ENCODE data around the gene XRRA1. TPM values are rescaled to one million over a fixed set of nuclear protein-coding genes. Genes with fewer than 3 reads are reported as not detected.

XRRA1 gene
- polyA plus RNA-seq, 4 donors, result 0.27 to 18.2 (median 4.6) TPM

DNA sequence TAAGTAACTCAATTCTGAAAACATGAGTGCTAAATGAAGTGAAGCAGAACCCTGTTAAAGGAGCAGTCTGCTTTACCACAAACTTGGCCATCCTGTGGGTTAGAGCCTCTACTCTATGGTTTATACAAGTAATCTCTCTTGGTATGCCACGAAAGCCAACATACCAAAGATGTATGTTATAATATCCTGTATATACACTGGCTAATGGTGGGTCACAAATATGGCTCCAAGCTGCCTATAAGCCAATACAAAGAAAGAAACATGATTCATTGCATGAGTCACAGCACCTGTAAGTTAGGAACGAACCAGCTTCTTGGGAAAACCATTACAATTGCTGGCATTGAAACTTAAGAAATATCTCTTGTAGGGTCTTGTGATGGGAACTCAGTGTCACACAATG is 16.1 kb downstream of the XRRA1 start:
- DNase-seq, result no peak
- H3K4me1 ChIP-seq (ENCODE audit: control insufficient read depth in 3 of 3, insufficient read depth in 2 of 3, low read depth in 1 of 3, low read length in 2 of 3), result no peaks in the 10 kb centered on the region
- no peaks in the 10 kb centered on the region for H3K9me3 ChIP-seq (ENCODE audit: control insufficient read depth in 2 of 2, insufficient read depth in 1 of 2, low read depth in 1 of 2, low read length in 1 of 2)
- H3K36me3 ChIP-seq (ENCODE audit: control insufficient read depth in 3 of 3, insufficient read depth in 2 of 3, low read depth in 1 of 3, low read length in 3 of 3), result peaks cover 0 to 33% (median 24%) of the 10 kb centered on the region in 3 donors
- H3K4me3 ChIP-seq (ENCODE audit: low read depth in 1 of 3, low read length in 3 of 3), result no peak overlapping the region
- FAIRE-seq, result no peak
- H3K27ac ChIP-seq (ENCODE audit: low read depth in 1 of 3, low read length in 2 of 3), result no peak overlapping the region
- H3K27me3 ChIP-seq (ENCODE audit: control insufficient read depth in 3 of 3, insufficient read depth in 3 of 3, low read length in 3 of 3), result no peaks in the 10 kb centered on the region
- WGBS, 3 donors, result 69 to 83% (median 82%) methylated on average over 2 of the region's 2 CpGs

DNA sequence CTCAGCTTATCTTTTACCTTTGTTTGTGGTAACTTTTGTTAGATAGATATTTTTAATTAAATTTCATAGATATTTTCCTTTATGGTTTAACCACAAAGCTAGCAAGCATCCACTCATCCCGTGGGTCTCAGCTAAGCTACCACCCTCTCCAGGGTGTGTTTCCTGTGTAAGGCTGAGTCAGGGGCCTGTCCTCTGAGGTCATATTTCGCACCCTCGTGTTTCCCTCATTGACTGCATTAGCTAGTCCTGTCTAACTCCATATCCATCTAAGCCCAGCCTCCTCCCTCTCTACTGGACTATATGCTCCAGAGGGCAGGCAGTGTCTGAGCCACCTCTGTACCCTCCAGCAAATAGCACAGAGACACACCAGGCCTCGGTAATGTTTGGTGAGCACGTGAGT is 16.7 kb downstream of the XRRA1 start:
- DNase-seq (no peak), FAIRE-seq (no peak)
- 83 to 90% (median 84%) methylated on average over 5 of the region's 5 CpGs for WGBS, 3 donors
- H3K4me3 ChIP-seq (ENCODE audit: low read depth in 1 of 3, low read length in 3 of 3), result no peak overlapping the region
- no peak overlapping the region for H3K27ac ChIP-seq (ENCODE audit: low read depth in 1 of 3, low read length in 2 of 3)
- no peaks in the 10 kb centered on the region for H3K4me1 ChIP-seq (ENCODE audit: control insufficient read depth in 3 of 3, insufficient read depth in 2 of 3, low read depth in 1 of 3, low read length in 2 of 3)
- peaks cover 0 to 34% (median 24%) of the 10 kb centered on the region in 3 donors for H3K36me3 ChIP-seq (ENCODE audit: control insufficient read depth in 3 of 3, insufficient read depth in 2 of 3, low read depth in 1 of 3, low read length in 3 of 3)
- no peaks in the 10 kb centered on the region for H3K9me3 ChIP-seq (ENCODE audit: control insufficient read depth in 2 of 2, insufficient read depth in 1 of 2, low read depth in 1 of 2, low read length in 1 of 2)
- H3K27me3 ChIP-seq (ENCODE audit: control insufficient read depth in 3 of 3, insufficient read depth in 3 of 3, low read length in 3 of 3), result no peaks in the 10 kb centered on the region

DNA sequence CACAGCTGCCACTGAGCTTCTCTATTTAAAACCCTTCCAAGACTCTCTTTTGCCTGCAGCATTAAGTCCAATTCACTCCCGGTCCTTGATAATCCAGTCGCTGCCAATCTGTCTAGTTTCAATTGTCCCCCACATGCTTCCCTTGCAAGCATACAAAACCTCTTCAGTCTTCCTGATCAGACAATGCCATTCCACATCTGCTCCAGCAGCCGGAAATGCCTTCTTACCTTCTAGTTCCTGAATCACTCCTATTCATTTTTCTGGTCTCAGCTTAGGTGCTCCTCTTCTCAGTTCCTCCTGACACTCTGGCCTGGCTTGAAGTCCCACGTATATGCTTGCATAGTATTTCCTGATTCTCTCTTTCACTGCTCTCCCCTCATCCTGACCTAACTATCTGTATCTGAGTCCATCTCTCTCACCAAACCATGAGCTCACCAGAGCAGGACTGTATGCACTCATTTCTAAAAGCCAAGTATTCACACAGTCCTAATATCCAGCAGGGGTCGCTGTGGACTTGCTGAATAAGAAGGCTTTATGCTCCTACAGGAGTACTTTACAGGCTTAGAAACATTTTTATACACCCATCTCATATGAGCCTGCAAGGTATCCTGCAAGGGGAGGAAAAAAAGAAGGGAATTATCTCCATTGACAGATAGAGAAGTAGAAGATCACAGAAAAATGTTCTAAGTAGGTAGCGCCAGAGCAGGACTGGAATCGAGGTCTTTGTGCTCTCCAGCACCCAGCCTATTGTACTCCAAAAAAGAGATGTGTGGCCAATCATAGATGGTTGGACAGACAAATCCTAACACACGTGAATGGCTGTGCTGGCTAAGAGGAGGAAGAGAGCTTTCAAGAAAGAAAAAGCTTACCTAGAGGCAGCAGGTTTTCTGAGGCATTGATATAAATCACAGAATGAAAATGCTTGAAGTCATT is 19.2 kb downstream of the XRRA1 start:
- no peaks in the 10 kb centered on the region for H3K27me3 ChIP-seq (ENCODE audit: control insufficient read depth in 3 of 3, insufficient read depth in 3 of 3, low read length in 3 of 3)
- H3K4me3 ChIP-seq (ENCODE audit: low read depth in 1 of 3, low read length in 3 of 3), result no peak overlapping the region
- H3K36me3 ChIP-seq (ENCODE audit: control insufficient read depth in 3 of 3, insufficient read depth in 2 of 3, low read depth in 1 of 3, low read length in 3 of 3), result peaks cover 2 to 35% (median 9%) of the 10 kb centered on the region in 3 donors
- DNase-seq (peak; percentile 88 to 89), FAIRE-seq (no peak)
- no peaks in the 10 kb centered on the region for H3K9me3 ChIP-seq (ENCODE audit: control insufficient read depth in 2 of 2, insufficient read depth in 1 of 2, low read depth in 1 of 2, low read length in 1 of 2)
- WGBS, 3 donors, result 60 to 67% (median 64%) methylated on average over 8 of the region's 8 CpGs
- H3K27ac ChIP-seq (ENCODE audit: low read depth in 1 of 3, low read length in 2 of 3), result no peak overlapping the region
- no peaks in the 10 kb centered on the region for H3K4me1 ChIP-seq (ENCODE audit: control insufficient read depth in 3 of 3, insufficient read depth in 2 of 3, low read depth in 1 of 3, low read length in 2 of 3)

DNA sequence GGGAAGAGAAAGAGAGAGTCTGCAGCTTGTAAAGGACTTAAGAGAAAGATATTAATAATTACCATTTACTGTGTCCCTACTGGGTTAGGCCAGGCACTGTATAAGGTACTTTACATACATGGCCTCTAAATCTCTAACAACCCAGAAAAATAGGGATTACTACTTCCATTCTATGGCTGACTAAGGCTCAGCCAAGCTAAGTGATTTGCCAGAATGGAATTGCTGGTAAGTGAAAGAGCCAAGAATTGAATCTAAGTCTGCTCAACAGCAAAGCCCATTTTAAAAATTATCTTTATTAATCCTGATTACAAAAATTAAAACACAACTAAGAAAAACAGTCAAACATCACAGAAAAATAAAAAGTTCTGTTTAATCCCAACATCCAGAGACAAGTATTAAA is 21.4 kb downstream of the XRRA1 start:
- Histone ChIP-seq H3K4me1 (ENCODE audit: control insufficient read depth in 3 of 3, insufficient read depth in 2 of 3, low read depth in 1 of 3, low read length in 2 of 3) (no peaks in the 10 kb centered on the region), H3K9me3 (ENCODE audit: control insufficient read depth in 2 of 2, insufficient read depth in 1 of 2, low read depth in 1 of 2, low read length in 1 of 2) (no peaks in the 10 kb centered on the region), H3K27ac (ENCODE audit: low read depth in 1 of 3, low read length in 2 of 3) (no peak overlapping the region), H3K36me3 (ENCODE audit: control insufficient read depth in 3 of 3, insufficient read depth in 2 of 3, low read depth in 1 of 3, low read length in 3 of 3) (peaks cover 2 to 28% (median 6%) of the 10 kb centered on the region in 3 donors), H3K4me3 (ENCODE audit: low read depth in 1 of 3, low read length in 3 of 3) (no peak overlapping the region), H3K27me3 (ENCODE audit: control insufficient read depth in 3 of 3, insufficient read depth in 3 of 3, low read length in 3 of 3) (no peaks in the 10 kb centered on the region)
- DNase-seq (no peak), FAIRE-seq (no peak)

DNA sequence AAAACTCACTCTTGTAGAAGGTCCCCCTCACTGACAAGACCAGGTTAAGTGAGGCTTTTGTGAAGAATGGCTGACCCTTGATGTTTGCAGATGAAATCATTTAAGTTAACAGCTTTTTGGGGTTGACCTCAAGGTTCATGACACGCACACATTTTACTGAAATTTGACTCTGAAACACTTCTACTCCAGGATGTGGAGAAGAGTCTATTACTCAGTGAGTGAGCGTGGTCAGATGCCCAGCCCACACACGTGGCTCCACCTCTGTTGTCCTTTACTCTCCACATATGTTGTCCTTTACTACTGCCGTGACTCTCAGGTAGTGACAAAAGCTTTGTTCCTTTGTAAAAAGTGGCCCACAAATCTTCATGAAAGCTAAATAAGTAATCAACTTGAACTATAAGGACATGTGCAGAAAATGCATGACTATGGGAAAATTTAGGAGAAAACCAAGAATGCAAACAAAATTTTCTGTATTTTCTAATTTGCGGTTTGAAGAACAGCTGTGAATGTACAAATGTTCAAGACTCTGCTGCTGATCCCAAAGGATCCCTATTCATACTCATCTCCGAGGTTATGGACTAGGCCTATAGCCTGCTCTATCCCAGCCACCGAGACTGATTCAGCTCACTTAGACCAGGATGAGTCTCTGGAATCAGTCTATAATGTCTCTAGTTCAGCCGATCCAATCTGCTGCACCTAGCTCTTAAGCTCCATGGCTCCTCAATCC is 22.4 kb downstream of the XRRA1 start:
- Histone ChIP-seq H3K36me3 (ENCODE audit: control insufficient read depth in 3 of 3, insufficient read depth in 2 of 3, low read depth in 1 of 3, low read length in 3 of 3) (peaks cover 2 to 23% (median 4%) of the 10 kb centered on the region in 3 donors), H3K27ac (ENCODE audit: low read depth in 1 of 3, low read length in 2 of 3) (no peak overlapping the region), H3K27me3 (ENCODE audit: control insufficient read depth in 3 of 3, insufficient read depth in 3 of 3, low read length in 3 of 3) (no peaks in the 10 kb centered on the region), H3K4me3 (ENCODE audit: low read depth in 1 of 3, low read length in 3 of 3) (no peak overlapping the region), H3K9me3 (ENCODE audit: control insufficient read depth in 2 of 2, insufficient read depth in 1 of 2, low read depth in 1 of 2, low read length in 1 of 2) (no peaks in the 10 kb centered on the region), H3K4me1 (ENCODE audit: control insufficient read depth in 3 of 3, insufficient read depth in 2 of 3, low read depth in 1 of 3, low read length in 2 of 3) (no peaks in the 10 kb centered on the region)
- 76 to 88% (median 78%) methylated on average over 8 of the region's 8 CpGs for WGBS, 3 donors
- DNase-seq (no peak), FAIRE-seq (no peak)

DNA sequence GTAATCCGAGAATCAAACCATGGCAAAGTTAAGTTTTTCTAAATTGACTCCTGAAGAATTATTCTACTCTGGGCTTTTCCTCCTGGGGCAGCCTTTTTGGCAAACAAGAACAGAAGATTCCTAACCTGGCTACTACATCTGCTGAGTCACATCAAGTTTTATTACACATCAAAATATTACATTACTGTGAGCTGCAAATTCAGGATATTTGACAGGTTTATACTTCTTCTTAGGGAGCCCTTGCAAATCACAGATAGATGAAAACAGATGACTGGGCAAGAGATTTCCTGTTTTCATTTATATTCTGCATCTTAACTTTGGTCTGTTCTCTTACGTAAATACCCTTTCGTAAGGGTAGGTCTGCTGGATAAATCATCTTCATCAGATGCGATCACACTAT is 23.6 kb downstream of the XRRA1 start:
- Histone ChIP-seq H3K4me1 (ENCODE audit: control insufficient read depth in 3 of 3, insufficient read depth in 2 of 3, low read depth in 1 of 3, low read length in 2 of 3) (no peaks in the 10 kb centered on the region), H3K27me3 (ENCODE audit: control insufficient read depth in 3 of 3, insufficient read depth in 3 of 3, low read length in 3 of 3) (no peaks in the 10 kb centered on the region), H3K27ac (ENCODE audit: low read depth in 1 of 3, low read length in 2 of 3) (no peak overlapping the region), H3K36me3 (ENCODE audit: control insufficient read depth in 3 of 3, insufficient read depth in 2 of 3, low read depth in 1 of 3, low read length in 3 of 3) (peaks cover 2 to 26% (median 4%) of the 10 kb centered on the region in 3 donors), H3K9me3 (ENCODE audit: control insufficient read depth in 2 of 2, insufficient read depth in 1 of 2, low read depth in 1 of 2, low read length in 1 of 2) (no peaks in the 10 kb centered on the region), H3K4me3 (ENCODE audit: low read depth in 1 of 3, low read length in 3 of 3) (no peak overlapping the region)
- DNase-seq, result no peak
- no peak for FAIRE-seq
- 87 to 95% (median 90%) methylated on average over 4 of the region's 4 CpGs for WGBS, 3 donors

DNA sequence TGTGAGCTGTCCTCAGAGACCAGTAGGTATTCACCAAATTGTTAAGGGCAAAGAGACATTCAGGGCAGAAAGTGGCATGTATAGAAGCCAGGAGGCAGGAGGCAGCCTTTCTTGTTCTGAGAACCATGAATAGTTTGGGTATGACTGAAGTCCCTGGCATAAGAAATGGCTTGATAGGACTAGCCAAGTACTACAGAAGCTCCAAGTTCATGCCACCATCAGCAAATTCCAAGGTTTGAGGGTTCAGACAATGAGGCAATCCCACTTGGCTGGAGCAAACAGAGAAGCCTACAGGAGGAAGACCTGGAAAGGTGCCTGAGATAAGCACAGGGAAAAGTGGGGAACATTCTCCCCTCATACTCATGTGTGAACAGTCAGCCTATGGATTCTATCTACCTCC is 25.8 kb downstream of the XRRA1 start:
- no peak for DNase-seq
- Histone ChIP-seq H3K4me3 (ENCODE audit: low read depth in 1 of 3, low read length in 3 of 3) (no peak overlapping the region), H3K9me3 (ENCODE audit: control insufficient read depth in 2 of 2, insufficient read depth in 1 of 2, low read depth in 1 of 2, low read length in 1 of 2) (no peaks in the 10 kb centered on the region), H3K36me3 (ENCODE audit: control insufficient read depth in 3 of 3, insufficient read depth in 2 of 3, low read depth in 1 of 3, low read length in 3 of 3) (peaks cover 4 to 27% (median 6%) of the 10 kb centered on the region in 3 donors), H3K4me1 (ENCODE audit: control insufficient read depth in 3 of 3, insufficient read depth in 2 of 3, low read depth in 1 of 3, low read length in 2 of 3) (no peaks in the 10 kb centered on the region), H3K27me3 (ENCODE audit: control insufficient read depth in 3 of 3, insufficient read depth in 3 of 3, low read length in 3 of 3) (no peaks in the 10 kb centered on the region), H3K27ac (ENCODE audit: low read depth in 1 of 3, low read length in 2 of 3) (no peak overlapping the region)
- no peak for FAIRE-seq

DNA sequence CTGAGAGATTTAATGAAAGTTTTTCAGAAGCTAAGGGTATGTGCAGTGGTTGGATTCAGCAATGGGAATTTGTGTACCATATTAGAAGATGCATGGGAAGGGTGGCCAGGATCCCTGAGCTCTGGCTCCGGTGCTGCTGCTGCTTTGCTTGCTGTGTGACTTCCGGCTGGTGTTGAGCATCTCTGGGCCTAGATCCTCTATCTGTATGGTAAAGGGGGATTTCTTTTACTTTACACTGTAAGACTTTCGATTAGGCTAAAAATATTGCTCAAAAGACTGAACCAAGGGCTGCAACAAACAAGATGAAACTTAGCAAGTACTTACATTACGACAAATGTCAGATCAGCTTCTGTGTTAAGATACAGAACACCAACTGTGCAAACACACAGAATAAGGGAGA is 39.1 kb downstream of the XRRA1 start:
- H3K36me3 ChIP-seq (ENCODE audit: control insufficient read depth in 3 of 3, insufficient read depth in 2 of 3, low read depth in 1 of 3, low read length in 3 of 3), result peaks cover 0 to 35% (median 5%) of the 10 kb centered on the region in 3 donors
- no peaks in the 10 kb centered on the region for H3K4me1 ChIP-seq (ENCODE audit: control insufficient read depth in 3 of 3, insufficient read depth in 2 of 3, low read depth in 1 of 3, low read length in 2 of 3)
- H3K9me3 ChIP-seq (ENCODE audit: control insufficient read depth in 2 of 2, insufficient read depth in 1 of 2, low read depth in 1 of 2, low read length in 1 of 2), result no peaks in the 10 kb centered on the region
- DNase-seq (no peak), FAIRE-seq (no peak)
- H3K27me3 ChIP-seq (ENCODE audit: control insufficient read depth in 3 of 3, insufficient read depth in 3 of 3, low read length in 3 of 3), result no peaks in the 10 kb centered on the region
- WGBS, 3 donors, result 66 to 97% (median 83%) methylated on average over 4 of the region's 4 CpGs
- no peak overlapping the region for H3K27ac ChIP-seq (ENCODE audit: low read depth in 1 of 3, low read length in 2 of 3)
- H3K4me3 ChIP-seq (ENCODE audit: low read depth in 1 of 3, low read length in 3 of 3), result no peak overlapping the region

All from small intestine (tissue), 7 donors.